Tibial nerve (tissue), 4 donors: ENCODE measurements around the gene TNFAIP8. TPM values are rescaled to one million over a fixed set of nuclear protein-coding genes. Genes with fewer than 3 reads are reported as not detected.

Experiments
- DNase-seq, 2 donors: peaks; one replicate each; pipeline ENCODE4 v3.0.0-alpha.2; 2019; ENCODE audit warnings: low spot score in 2 of 2
- H3K27ac ChIP-seq, 4 donors: fragments of 200-600 bp; sonication (generic) in 3 of 4; one replicate each; pipeline ENCODE4 v1.5.1; 2017 to 2019; ENCODE audit warnings: mild to moderate bottlenecking in 1 of 4
- H3K27me3 ChIP-seq, 2 donors: fragments of 200-600 bp; sonication (generic) in 1 of 2; one replicate each; pipeline versions ENCODE4 v1.5.1 to v1.6.0; 2017 to 2019
- H3K36me3 ChIP-seq, 3 donors: fragments of 200-600 bp; sonication (generic); one replicate each; pipeline ENCODE4 v1.5.1; 2018 to 2019
- H3K4me1 ChIP-seq, 4 donors: fragments of 200-600 bp; sonication (generic) in 3 of 4; one replicate each; pipeline ENCODE4 v1.5.1; 2017 to 2019
- H3K4me3 ChIP-seq, 4 donors: fragments of 200-600 bp; sonication (generic) in 3 of 4; one replicate each; pipeline ENCODE4 v1.5.1; 2017 to 2019; ENCODE audit warnings: mild to moderate bottlenecking in 1 of 4, moderate library complexity in 1 of 4
- H3K9me3 ChIP-seq, 4 donors: fragments of 200-600 bp; sonication (generic) in 3 of 4; one replicate each; pipeline ENCODE4 v1.5.1; 2017 to 2019
- CTCF ChIP-seq, 5 experiments: fragments of 200-600 bp in 3 of 5; fragments of 450-650 bp in 2 of 5; sonication (generic) in 3 of 5; IDR thresholded peaks; one replicate each; pipeline ENCODE4 v1.5.1; 2016 to 2019; ENCODE audit warnings: antibody characterized with exemption in 5 of 5, mild to moderate bottlenecking in 3 of 5, moderate library complexity in 2 of 5
- EP300 ChIP-seq, 2 donors: sonication (generic); formaldehyde crosslinking; IDR thresholded peaks; one replicate each; pipeline ENCODE4 v1.6.1; 2017; ENCODE audit warnings: antibody characterized with exemption in 2 of 2, mild to moderate bottlenecking in 1 of 2
- POLR2A ChIP-seq, 2 donors: fragments of 450-650 bp; IDR thresholded peaks; one replicate each; pipeline ENCODE4 v1.6.1; 2017; ENCODE audit warnings: antibody characterized with exemption in 2 of 2, mild to moderate bottlenecking in 2 of 2, moderate library complexity in 2 of 2
- WGBS, 2 donors: methylation state at CpG; one replicate each; pipeline ENCODE4 v1.1.5; 2018; 5-methylcytosine and 5-hydroxymethylcytosine counted together
- total RNA-seq, 4 donors: library from RNA; depleted of rRNA; stranded (reverse); fragments of >200 nt; gene quantifications; one replicate each; pipeline ENCODE4 v1.1.0, GENCODE V29; 2016

The TNFAIP8 gene
- total RNA-seq, 4 donors from 2014 or later, result 15.3 to 19.4 (median 17.8) TPM

GRCh38 chr5:119322948-119323537, 32.8 kb upstream of the TNFAIP8 start:
- Histone ChIP-seq H3K27ac (peak overlapping the region in 3 of 4 donors; percentile 21 to 67 (median 57)), H3K36me3 (no peaks in the 10 kb centered on the region), H3K9me3 (no peaks in the 10 kb centered on the region), H3K27me3 (no peaks in the 10 kb centered on the region), H3K4me1 (peaks cover 0 to 32% (median 8%) of the 10 kb centered on the region in 4 donors), H3K4me3 (no peak overlapping the region)
- TF ChIP-seq EP300 (IDR thresholded peaks at IDR 0.05), result no peak
- no peak for TF ChIP-seq POLR2A (IDR thresholded peaks at IDR 0.05)
- no peak for TF ChIP-seq CTCF (IDR thresholded peaks at IDR 0.05)
- no peak for DNase-seq
- 53 to 70% methylated on average over 3 of the region's 3 CpGs for WGBS, 2 donors

GRCh38 chr5:119323601-119324000, 32.2 kb upstream of the TNFAIP8 start:
- H3K9me3 ChIP-seq, result no peaks in the 10 kb centered on the region
- peak overlapping the region in 3 of 4 donors; percentile 21 to 67 (median 57) for H3K27ac ChIP-seq
- DNase-seq, result no peak
- no peaks in the 10 kb centered on the region for H3K36me3 ChIP-seq
- no peak overlapping the region for H3K4me3 ChIP-seq
- H3K4me1 ChIP-seq, result peaks cover 0 to 37% (median 11%) of the 10 kb centered on the region in 4 donors
- H3K27me3 ChIP-seq, result no peaks in the 10 kb centered on the region
- TF ChIP-seq POLR2A (IDR thresholded peaks at IDR 0.05), result no peak
- TF ChIP-seq CTCF (IDR thresholded peaks at IDR 0.05), result no peak
- TF ChIP-seq EP300 (IDR thresholded peaks at IDR 0.05), result no peak

GRCh38 chr5:119324842-119325241, 31.0 kb upstream of the TNFAIP8 start:
- H3K27me3 ChIP-seq, result no peaks in the 10 kb centered on the region
- TF ChIP-seq EP300 (IDR thresholded peaks at IDR 0.05), result no peak
- TF ChIP-seq CTCF (IDR thresholded peaks at IDR 0.05), result no peak
- peaks cover 3 to 44% (median 14%) of the 10 kb centered on the region in 4 donors for H3K4me1 ChIP-seq
- peak overlapping the region in 2 of 4 donors; percentile 57 to 67 for H3K27ac ChIP-seq
- 93 to 96% methylated on average over 4 of the region's 4 CpGs for WGBS, 2 donors
- DNase-seq, result no peak
- H3K9me3 ChIP-seq, result no peaks in the 10 kb centered on the region
- H3K36me3 ChIP-seq, result no peaks in the 10 kb centered on the region
- no peak overlapping the region for H3K4me3 ChIP-seq

GRCh38 chr5:119327018-119327417, 28.8 kb upstream of the TNFAIP8 start:
- 64 to 66% methylated on average over 5 of the region's 5 CpGs for WGBS, 2 donors
- Histone ChIP-seq H3K36me3 (no peaks in the 10 kb centered on the region), H3K9me3 (no peaks in the 10 kb centered on the region), H3K4me3 (no peak overlapping the region), H3K27me3 (no peaks in the 10 kb centered on the region), H3K27ac (peak overlapping the region in 1 of 4 donors; percentile 11), H3K4me1 (peaks cover 3 to 44% (median 14%) of the 10 kb centered on the region in 4 donors)
- TF ChIP-seq POLR2A (IDR thresholded peaks at IDR 0.05), result no peak
- no peak for TF ChIP-seq EP300 (IDR thresholded peaks at IDR 0.05)
- no peak for TF ChIP-seq CTCF (IDR thresholded peaks at IDR 0.05)
- DNase-seq, result no peak

GRCh38 chr5:119328753-119329602, 26.8 kb upstream of the TNFAIP8 start:
- WGBS, 2 donors, result 62 to 70% methylated on average over 10 of the region's 10 CpGs
- H3K4me3 ChIP-seq, result no peak overlapping the region
- H3K4me1 ChIP-seq, result peaks cover 3 to 33% (median 11%) of the 10 kb centered on the region in 4 donors
- H3K27me3 ChIP-seq, result no peaks in the 10 kb centered on the region
- peak overlapping the region in 3 of 4 donors; percentile 17 to 50 (median 30) for H3K27ac ChIP-seq
- no peaks in the 10 kb centered on the region for H3K36me3 ChIP-seq
- H3K9me3 ChIP-seq, result no peaks in the 10 kb centered on the region
- TF ChIP-seq CTCF (IDR thresholded peaks at IDR 0.05), result no peak
- no peak for TF ChIP-seq POLR2A (IDR thresholded peaks at IDR 0.05)
- TF ChIP-seq EP300 (IDR thresholded peaks at IDR 0.05), result no peak
- DNase-seq, result no peak
